GM19397 (cell line): ENCODE data around the gene RMI2.

Source experiments
- ATAC-seq: cut with Tn5 transposase; IDR thresholded peaks from one replicate; pipeline ENCODE4 v1.9.1; 2021; ENCODE audit warnings: mild to moderate bottlenecking, moderate library complexity; ENCODE audit not compliant: unreplicated experiment

RMI2 gene

GRCh38 chr16:11396241-11397048, 51.2 kb downstream of the RMI2 start:
- ATAC-seq = no peak

- ATAC-seq = no peak
Observed at GRCh38 chr16:11398136-11398535, 52.9 kb downstream of the RMI2 start.

GRCh38 chr16:11398851-11399250, 53.6 kb downstream of the RMI2 start:
- no peak for ATAC-seq

GRCh38 chr16:11399261-11399831, 54.1 kb downstream of the RMI2 start:
- no peak for ATAC-seq

GRCh38 chr16:11400076-11400475, 54.8 kb downstream of the RMI2 start:
- no peak for ATAC-seq
